ENCODE measurements around the gene FBXO11. TPM values are rescaled to one million over a fixed set of nuclear protein-coding genes. Genes with fewer than 3 reads are reported as not detected.

Gene FBXO11
- total and polyA plus RNA-seq, 10 of the 15 experiments (the other 5 are each of a cell fraction or from before 2014, with no cell fraction given), result 5.9 to 38.9 (median 22.5) TPM

DNA sequence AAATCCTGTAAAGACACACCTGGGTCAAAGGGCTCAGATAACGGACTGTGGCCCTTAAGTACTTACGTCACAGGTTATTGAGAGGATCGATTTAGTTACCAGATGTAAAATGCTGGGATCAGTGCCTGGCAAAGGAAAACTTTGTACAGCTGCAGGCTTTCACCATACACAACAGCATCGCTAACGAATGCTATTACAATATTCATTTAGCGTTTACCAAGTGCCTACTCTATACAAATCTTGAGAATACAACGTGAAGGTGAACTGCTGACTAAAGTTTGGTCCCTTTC lies 124.0 kb downstream of the FBXO11 start:
- Histone ChIP-seq H4K20me1 (ENCODE audit: control insufficient read depth, insufficient read depth) (no peaks in the 10 kb centered on the region), H3K27ac (ENCODE audit: control insufficient read depth, insufficient read depth) (peak overlapping the region; percentile 80), H2AFZ (ENCODE audit: control insufficient read depth, low read depth, low read length) (peak overlapping the region; percentile 73), H3K9me3 (replicated peaks; ENCODE audit: control insufficient read depth, insufficient read depth, low read length) (no peaks in the 10 kb centered on the region; the same call in 1 of the 3 replicates), H3K9ac (ENCODE audit: control insufficient read depth, insufficient read depth, low read length) (peak overlapping the region; percentile 88), H3K4me2 (ENCODE audit: control insufficient read depth, insufficient read depth) (peak overlapping the region; percentile 67), H3K36me3 (ENCODE audit: control insufficient read depth in 2 of 2, insufficient read depth in 2 of 2, low read length in 1 of 2) (peaks cover 0 to 10% of the 10 kb centered on the region in 2 experiments; a peak in 1 of 4 replicates), H3K4me1 (ENCODE audit: control insufficient read depth, insufficient read depth, low read length) (0 out of 2 replicates have a peak, but pooled peaks cover 8% of the 10 kb centered on the region), H3K27me3 (replicated peaks in 1 of 2; ENCODE audit: control insufficient read depth in 2 of 2, insufficient read depth in 2 of 2, low read length in 1 of 2) (no peaks in the 10 kb centered on the region), H3K4me3 (peak overlapping the region; percentile 73), H3K79me2 (ENCODE audit: control insufficient read depth, insufficient read depth, low read length) (peaks cover 38% of the 10 kb centered on the region)
- ChIA-PET POLR2A (interaction anchor here (0.5 to 1.6 kb wide), 6 partner anchors 9 to 119 kb away, joined by 3 to 5 read pairs (median 4); no protein-coding TSS in a partner anchor), SMC1A (ENCODE audit: uncharacterized antibody, unreplicated experiment) (interaction anchor here (0.6 to 2.6 kb wide), 4 partner anchors 11 to 378 kb away, joined by 3 to 7 read pairs (median 4); no protein-coding TSS in a partner anchor), RAD21 (ENCODE audit: unreplicated experiment) (interaction anchor here (0.6 to 2.1 kb wide), 5 partner anchors 11 to 447 kb away, joined by 3 to 9 read pairs (median 4); partner anchors contain the start of gene FBXO11), CTCF (interaction anchor here (0.7 to 1.7 kb wide), 5 partner anchors 13 to 797 kb away, joined by 3 to 6 read pairs (median 5); no protein-coding TSS in a partner anchor)
- TF ChIP-seq, protein P1, sequence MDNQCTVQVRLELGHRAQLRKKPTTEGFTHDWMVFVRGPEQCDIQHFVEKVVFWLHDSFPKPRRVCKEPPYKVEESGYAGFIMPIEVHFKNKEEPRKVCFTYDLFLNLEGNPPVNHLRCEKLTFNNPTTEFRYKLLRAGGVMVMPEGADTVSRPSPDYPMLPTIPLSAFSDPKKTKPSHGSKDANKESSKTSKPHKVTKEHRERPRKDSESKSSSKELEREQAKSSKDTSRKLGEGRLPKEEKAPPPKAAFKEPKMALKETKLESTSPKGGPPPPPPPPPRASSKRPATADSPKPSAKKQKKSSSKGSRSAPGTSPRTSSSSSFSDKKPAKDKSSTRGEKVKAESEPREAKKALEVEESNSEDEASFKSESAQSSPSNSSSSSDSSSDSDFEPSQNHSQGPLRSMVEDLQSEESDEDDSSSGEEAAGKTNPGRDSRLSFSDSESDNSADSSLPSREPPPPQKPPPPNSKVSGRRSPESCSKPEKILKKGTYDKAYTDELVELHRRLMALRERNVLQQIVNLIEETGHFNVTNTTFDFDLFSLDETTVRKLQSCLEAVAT (IDR thresholded peaks at IDR 0.05), result 0 out of 2 replicates have a peak, but pooled peaks have one; percentile 23
- no peak for TF ChIP-seq ZBED1 (IDR thresholded peaks at IDR 0.05; ENCODE audit: borderline replicate concordance)
- TF ChIP-seq MYC (IDR thresholded peaks at IDR 0.05; ENCODE audit: insufficient read depth, insufficient read length, insufficient replicate concordance, low read length, severe bottlenecking), result no peak
- TF ChIP-seq SMAD5 (IDR thresholded peaks at IDR 0.05; ENCODE audit: low read depth), result no peak
- TF ChIP-seq MEF2B (IDR thresholded peaks at IDR 0.05; ENCODE audit: partially characterized antibody, poor library complexity, severe bottlenecking), result peak; percentile 8
- no peak for FAIRE-seq
- in situ Hi-C loops (cut with MboI), result no loop called here
- no peak for DNase-seq (ENCODE audit: low read depth, low spot score)
- no peak for ATAC-seq
- 16% methylated on average over 7 of the region's 7 CpGs for WGBS (ENCODE audit: insufficient coverage, insufficient replicate concordance, low lambda C conversion rate, missing lambda C conversion rate)
- BruUV-seq (replicated peaks), result TSS peak; percentile 89
- intact Hi-C loops (cut with micrococcal nuclease; ENCODE audit: unreplicated experiment), result loop anchor here (5.0 kb wide), 1 partner anchor 115 kb away; no protein-coding TSS in a partner anchor

Data from GM12878 (cell line).